Keratinocyte (primary cell): Measurements from ENCODE around the gene MARVELD1. TPM values are rescaled to one million over a fixed set of nuclear protein-coding genes. Genes with fewer than 3 reads are reported as not detected.

Experiments used
- DNase-seq: peaks from one replicate; pipeline ENCODE4 v3.0.0-alpha.2; 2011; ENCODE audit warnings: low read depth, missing footprints, low spot score
- FAIRE-seq: peaks from 2 replicates; lab custom pipeline; 2011; peaks lifted over from hg19 to GRCh38; lab: Jason Lieb, UNC
- H2AFZ ChIP-seq: 2 replicates; pipeline ENCODE4 v1.6.0; 2012; ENCODE audit warnings: low read length, control low read depth, inconsistent platforms; ENCODE audit not compliant: control insufficient read depth
- H3K27ac ChIP-seq: 2 replicates; pipeline ENCODE4 v1.5.1; 2011; ENCODE audit warnings: low read length; ENCODE audit not compliant: control insufficient read depth, insufficient read depth
- H3K27me3 ChIP-seq: 3 replicates; pipeline ENCODE4 v1.6.0; 2011; ENCODE audit warnings: low read length; ENCODE audit not compliant: control insufficient read depth, insufficient read depth; ENCODE audit errors: extremely low read depth
- H3K36me3 ChIP-seq, 2 experiments: 2 replicates in 1 of 2; 3 replicates in 1 of 2; pipeline ENCODE4 v1.5.1; 2011; ENCODE audit warnings: low read length in 2 of 2, mild to moderate bottlenecking in 1 of 2; ENCODE audit not compliant: control insufficient read depth in 2 of 2, insufficient read depth in 2 of 2; ENCODE audit errors: extremely low read depth in 1 of 2
- H3K4me1 ChIP-seq: 3 replicates; pipeline ENCODE4 v1.5.1; 2011; ENCODE audit warnings: low read length; ENCODE audit not compliant: control insufficient read depth, insufficient read depth; ENCODE audit errors: extremely low read depth
- H3K4me2 ChIP-seq: 3 replicates; pipeline ENCODE4 v1.6.0; 2011; ENCODE audit warnings: low read depth, low read length; ENCODE audit not compliant: control insufficient read depth, insufficient read depth; ENCODE audit errors: extremely low read depth
- H3K4me3 ChIP-seq, 3 experiments: fragments of 200-600 bp in 1 of 3; sonication (generic) in 1 of 3; 2 replicates in 2 of 3; 3 replicates in 1 of 3; pipeline ENCODE4 v1.5.1; 2011 to 2016; ENCODE audit warnings: low read length in 3 of 3, mild to moderate bottlenecking in 3 of 3, control low read depth in 2 of 3, inconsistent platforms in 1 of 3, low read depth in 1 of 3, mixed read lengths in 1 of 3, mixed run types in 1 of 3, moderate library complexity in 1 of 3; ENCODE audit not compliant: control insufficient read depth in 2 of 3, insufficient read depth in 2 of 3; ENCODE audit errors: extremely low read depth in 1 of 3
- H3K79me2 ChIP-seq: 2 replicates; pipeline ENCODE4 v1.6.0; 2012; ENCODE audit warnings: low read length; ENCODE audit not compliant: control insufficient read depth, insufficient read depth
- H3K9ac ChIP-seq: 3 replicates; pipeline ENCODE4 v1.6.0; 2011; ENCODE audit warnings: low read length; ENCODE audit not compliant: control insufficient read depth, insufficient read depth; ENCODE audit errors: extremely low read depth
- H3K9me1 ChIP-seq: 3 replicates; pipeline ENCODE4 v1.6.0; 2011; ENCODE audit warnings: low read length; ENCODE audit not compliant: control insufficient read depth, insufficient read depth; ENCODE audit errors: extremely low read depth
- H3K9me3 ChIP-seq: 2 replicates; pipeline ENCODE4 v1.5.1; 2012; ENCODE audit warnings: low read depth, low read length; ENCODE audit not compliant: control insufficient read depth
- H4K20me1 ChIP-seq: 3 replicates; pipeline ENCODE4 v1.6.0; 2011; ENCODE audit warnings: low read length; ENCODE audit not compliant: control insufficient read depth, insufficient read depth; ENCODE audit errors: extremely low read depth
- EZH2 ChIP-seq: IDR thresholded peaks from one replicate; pipeline ENCODE4 v1.6.1; 2012; ENCODE audit warnings: inconsistent platforms, mild to moderate bottlenecking, low read length, moderate library complexity
- dilution Hi-C: fragments of 300-500 bp; cut with MboI; formaldehyde crosslinking; loops from one replicate; pipeline ENCODE4 v1.7.0; 2020; ENCODE audit warnings: low sequenced_read_pairs; ENCODE audit not compliant: extremely low pct_ligation_motif_present
- polyA plus RNA-seq, 5 experiments: library from polyadenylated mRNA; depleted of rRNA in 3 of 5; stranded (reverse) in 3 of 5; stranded (forward) in 1 of 5; unstranded in 1 of 5; fragments of >200 nt; gene quantifications; 1 replicate in 1 of 5; 2 replicates in 3 of 5; 3 replicates in 1 of 5; pipeline versions ENCODE4 v1.2.1 to v1.2.3, GENCODE V29; 2011 to 2012; ENCODE audit warnings: missing spikeins in 2 of 5, low read depth in 1 of 5, low replicate concordance in 1 of 5
- TF ChIP-seq, protein P1 (sequence below), 3 experiments: IDR thresholded peaks in 1 of 3; conservative IDR thresholded peaks in 1 of 3; optimal IDR thresholded peaks in 1 of 3; 2 replicates in 2 of 3; 3 replicates in 1 of 3; pipeline versions ENCODE3 to v1.5.1; 2011; ENCODE audit warnings: low read length in 3 of 3, mild to moderate bottlenecking in 3 of 3, moderate library complexity in 2 of 3, control low read depth in 1 of 3, inconsistent platforms in 1 of 3; ENCODE audit not compliant: insufficient read depth in 2 of 3; ENCODE audit errors: extremely low read depth in 1 of 3

The MARVELD1 gene
- polyA plus RNA-seq, 1 donor (not counting 4 experiments of a cell fraction or from before 2014, with no cell fraction given), result 39.7 TPM

GRCh38 chr10:97707134-97707861 is 6.2 kb upstream of the MARVELD1 start:
- H3K9me1 ChIP-seq, result no peaks in the 10 kb centered on the region
- no peak overlapping the region for H2AFZ ChIP-seq
- H3K4me2 ChIP-seq, result no peak overlapping the region
- peaks cover 6% of the 10 kb centered on the region for H3K4me1 ChIP-seq
- no peaks in the 10 kb centered on the region for H4K20me1 ChIP-seq
- H3K9ac ChIP-seq, result no peak overlapping the region
- no peaks in the 10 kb centered on the region for H3K27me3 ChIP-seq
- H3K79me2 ChIP-seq, result no peaks in the 10 kb centered on the region
- H3K27ac ChIP-seq, result no peak overlapping the region
- no peaks in the 10 kb centered on the region for H3K36me3 ChIP-seq
- H3K9me3 ChIP-seq, result no peaks in the 10 kb centered on the region
- DNase-seq (no peak), FAIRE-seq (no peak)
- dilution Hi-C loops, result no loop called here
- H3K4me3 ChIP-seq, result no peak overlapping the region
- TF ChIP-seq, protein P1, sequence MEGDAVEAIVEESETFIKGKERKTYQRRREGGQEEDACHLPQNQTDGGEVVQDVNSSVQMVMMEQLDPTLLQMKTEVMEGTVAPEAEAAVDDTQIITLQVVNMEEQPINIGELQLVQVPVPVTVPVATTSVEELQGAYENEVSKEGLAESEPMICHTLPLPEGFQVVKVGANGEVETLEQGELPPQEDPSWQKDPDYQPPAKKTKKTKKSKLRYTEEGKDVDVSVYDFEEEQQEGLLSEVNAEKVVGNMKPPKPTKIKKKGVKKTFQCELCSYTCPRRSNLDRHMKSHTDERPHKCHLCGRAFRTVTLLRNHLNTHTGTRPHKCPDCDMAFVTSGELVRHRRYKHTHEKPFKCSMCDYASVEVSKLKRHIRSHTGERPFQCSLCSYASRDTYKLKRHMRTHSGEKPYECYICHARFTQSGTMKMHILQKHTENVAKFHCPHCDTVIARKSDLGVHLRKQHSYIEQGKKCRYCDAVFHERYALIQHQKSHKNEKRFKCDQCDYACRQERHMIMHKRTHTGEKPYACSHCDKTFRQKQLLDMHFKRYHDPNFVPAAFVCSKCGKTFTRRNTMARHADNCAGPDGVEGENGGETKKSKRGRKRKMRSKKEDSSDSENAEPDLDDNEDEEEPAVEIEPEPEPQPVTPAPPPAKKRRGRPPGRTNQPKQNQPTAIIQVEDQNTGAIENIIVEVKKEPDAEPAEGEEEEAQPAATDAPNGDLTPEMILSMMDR (optimal IDR thresholded peaks at IDR 0.05 in 1 of 3, IDR thresholded peaks at IDR 0.05 in 1 of 3, conservative IDR thresholded peaks at IDR 0.05 in 1 of 3; ENCODE audit: extremely low read depth in 1 of 3, insufficient read depth in 2 of 3, low read length in 3 of 3), result no peak
- TF ChIP-seq EZH2, result no peak

DNA sequence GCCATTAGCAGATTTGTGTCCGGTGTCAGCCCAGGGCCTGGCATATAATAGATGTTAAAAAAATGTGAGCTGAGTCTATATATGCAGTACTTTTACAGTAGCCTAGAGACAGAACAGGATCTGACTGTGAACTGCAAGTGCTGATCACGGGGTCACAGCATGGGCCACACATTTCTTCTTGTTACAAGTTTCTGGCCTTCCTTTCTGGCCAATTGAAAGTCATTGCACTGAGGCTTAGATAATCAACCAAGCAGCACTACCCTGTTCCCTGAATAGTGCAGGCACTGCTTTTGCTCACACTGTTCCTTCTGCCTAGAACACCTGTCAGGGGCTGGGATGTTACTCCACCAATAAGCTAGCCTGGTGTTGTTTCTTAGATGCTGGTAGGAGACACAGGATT is 5.4 kb upstream of the MARVELD1 start:
- Histone ChIP-seq H3K9me1 (no peaks in the 10 kb centered on the region), H3K36me3 (no peaks in the 10 kb centered on the region), H3K4me2 (no peak overlapping the region), H4K20me1 (no peaks in the 10 kb centered on the region), H3K9me3 (no peaks in the 10 kb centered on the region), H3K79me2 (no peaks in the 10 kb centered on the region), H3K27me3 (no peaks in the 10 kb centered on the region), H3K4me1 (peaks cover 11% of the 10 kb centered on the region), H3K27ac (no peak overlapping the region), H3K9ac (no peak overlapping the region), H3K4me3 (no peak overlapping the region), H2AFZ (no peak overlapping the region)
- dilution Hi-C loops, result no loop called here
- TF ChIP-seq, protein P1 (optimal IDR thresholded peaks at IDR 0.05 in 1 of 3, IDR thresholded peaks at IDR 0.05 in 1 of 3, conservative IDR thresholded peaks at IDR 0.05 in 1 of 3; ENCODE audit: extremely low read depth in 1 of 3, insufficient read depth in 2 of 3, low read length in 3 of 3), result no peak
- TF ChIP-seq EZH2, result no peak
- no peak for DNase-seq
- FAIRE-seq, result no peak
